HepG2 (cell line): Measurements from ENCODE around the gene SEPTIN12. TPM values are rescaled to one million over a fixed set of nuclear protein-coding genes. Genes with fewer than 3 reads are reported as not detected.

Experiments
- AKAP8 ChIP-seq: sonication (generic); formaldehyde crosslinking; IDR thresholded peaks from 2 replicates; pipeline ENCODE4 v1.5.1; 2020; ENCODE audit warnings: mild to moderate bottlenecking, missing genetic modification reagents
- ARNTL ChIP-seq: sonication (generic); formaldehyde crosslinking; IDR thresholded peaks from 2 replicates; pipeline ENCODE4 v1.4.0; 2020; ENCODE audit warnings: mild to moderate bottlenecking, missing genetic modification reagents
- CHD4 ChIP-seq: fragments of 200-600 bp; sonication (generic); IDR thresholded peaks from 2 replicates; pipeline ENCODE4 v1.7.0; 2017; ENCODE audit warnings: mild to moderate bottlenecking, low read length, borderline replicate concordance
- EZH2 ChIP-seq: conservative IDR thresholded peaks from 2 replicates; pipeline ENCODE4 v1.6.1; 2012; ENCODE audit warnings: mild to moderate bottlenecking, low read depth, low read length, moderate library complexity
- HNRNPK ChIP-seq: fragments of 200-400 bp; formaldehyde crosslinking; IDR thresholded peaks from 2 replicates; pipeline ENCODE4 v1.6.1; 2018; ENCODE audit warnings: low read length, low read depth, moderate library complexity, mild to moderate bottlenecking; ENCODE audit not compliant: poor library complexity, severe bottlenecking
- KDM4B ChIP-seq: sonication (generic); formaldehyde crosslinking; IDR thresholded peaks from 2 replicates; pipeline ENCODE4 v1.4.0; 2020; ENCODE audit warnings: missing genetic modification reagents
- KMT2B ChIP-seq: IDR thresholded peaks from 2 replicates; pipeline ENCODE4 v1.6.1; 2016; ENCODE audit warnings: missing genetic modification reagents, missing compliant biosample characterization
- NPAS2 ChIP-seq: sonication (generic); formaldehyde crosslinking; IDR thresholded peaks from 2 replicates; pipeline ENCODE4 v1.8.0; 2022; ENCODE audit warnings: mild to moderate bottlenecking, missing genetic modification reagents, borderline replicate concordance
- NR2F1 ChIP-seq, 2 experiments: fragments of 450-650 bp in 1 of 2; formaldehyde crosslinking in 1 of 2; IDR thresholded peaks; 2 replicates each; pipeline versions ENCODE4 v1.5.0 to v1.6.1; 2016 to 2020; ENCODE audit warnings: mild to moderate bottlenecking in 1 of 2, missing compliant biosample characterization in 1 of 2, missing genetic modification reagents in 1 of 2, moderate library complexity in 1 of 2
- RXRA ChIP-seq: sonication (generic); formaldehyde crosslinking; IDR thresholded peaks from 2 replicates; pipeline ENCODE4 v1.5.1; 2020; ENCODE audit warnings: missing genetic modification reagents
- ZMYM4 ChIP-seq: sonication (generic); formaldehyde crosslinking; IDR thresholded peaks from 2 replicates; pipeline ENCODE4 v1.8.1; 2023; ENCODE audit warnings: mild to moderate bottlenecking, missing genetic modification reagents
- ZNF207 ChIP-seq: fragments of 450-650 bp; IDR thresholded peaks from 2 replicates; pipeline ENCODE4 v1.6.1; 2016; ENCODE audit warnings: antibody characterized with exemption, borderline replicate concordance
- ZNF546 ChIP-seq: sonication (generic); formaldehyde crosslinking; conservative IDR thresholded peaks from 2 replicates; pipeline ENCODE4 v1.8.1; 2023; ENCODE audit warnings: mild to moderate bottlenecking, missing genetic modification reagents
- ZNF562 ChIP-seq: sonication (generic); formaldehyde crosslinking; IDR thresholded peaks from 2 replicates; pipeline ENCODE4 v1.8.0; 2022; ENCODE audit warnings: missing genetic modification reagents, borderline replicate concordance
- ZNF850 ChIP-seq: sonication (generic); formaldehyde crosslinking; conservative IDR thresholded peaks from 2 replicates; pipeline ENCODE4 v1.9.0; 2021; ENCODE audit warnings: mild to moderate bottlenecking, missing genetic modification reagents
- polyA plus RNA-seq, 8 experiments: library from polyadenylated mRNA; depleted of rRNA in 3 of 8; stranded (reverse) in 7 of 8; unstranded in 1 of 8; fragments of >200 nt; fragmentation: Illumina TruSeq in 4 of 8; extraction: Trizol in 4 of 8; gene quantifications; 2 replicates each; pipeline versions ENCODE4 v1.2.1 to v1.2.3, GENCODE V29; 2011 to 2016; ENCODE audit warnings: low read depth in 4 of 8, missing spikeins in 1 of 8, mixed read lengths in 1 of 8; ENCODE audit not compliant: insufficient read depth in 1 of 8
- total RNA-seq, 5 experiments: library from RNA; depleted of rRNA; stranded (reverse); fragments of >200 nt; fragmentation: Illumina TruSeq; extraction: Trizol; gene quantifications; 2 replicates each; pipeline ENCODE4 v1.2.3, GENCODE V29; 2016; ENCODE audit warnings: low read depth in 1 of 5
- TF ChIP-seq, protein P1 (sequence below), 2 experiments: sonication (generic) in 1 of 2; formaldehyde crosslinking in 1 of 2; IDR thresholded peaks; 2 replicates each; pipeline versions ENCODE4 v1.6.1 to v1.9.0; 2014 to 2022; ENCODE audit warnings: antibody characterized with exemption in 1 of 2, borderline replicate concordance in 1 of 2, inconsistent platforms in 1 of 2, low read depth in 1 of 2, missing genetic modification reagents in 1 of 2
- TF ChIP-seq, protein P2 (sequence below), 2 experiments: IDR thresholded peaks; 2 replicates each; pipeline ENCODE4 v1.6.1; 2011 to 2012; ENCODE audit warnings: low read length in 2 of 2, borderline replicate concordance in 1 of 2, low read depth in 1 of 2, mild to moderate bottlenecking in 1 of 2, moderate library complexity in 1 of 2
- TF ChIP-seq, protein P3 (sequence below): sonication (generic); formaldehyde crosslinking; IDR thresholded peaks from 2 replicates; pipeline ENCODE4 v1.5.1; 2020; ENCODE audit warnings: mild to moderate bottlenecking, missing genetic modification reagents, moderate library complexity

SEPTIN12 gene
- total and polyA plus RNA-seq, 2 of the 13 experiments (the other 11 are each of a cell fraction or from before 2014, with no cell fraction given): 0.22 TPM; not detected in 1

DNA sequence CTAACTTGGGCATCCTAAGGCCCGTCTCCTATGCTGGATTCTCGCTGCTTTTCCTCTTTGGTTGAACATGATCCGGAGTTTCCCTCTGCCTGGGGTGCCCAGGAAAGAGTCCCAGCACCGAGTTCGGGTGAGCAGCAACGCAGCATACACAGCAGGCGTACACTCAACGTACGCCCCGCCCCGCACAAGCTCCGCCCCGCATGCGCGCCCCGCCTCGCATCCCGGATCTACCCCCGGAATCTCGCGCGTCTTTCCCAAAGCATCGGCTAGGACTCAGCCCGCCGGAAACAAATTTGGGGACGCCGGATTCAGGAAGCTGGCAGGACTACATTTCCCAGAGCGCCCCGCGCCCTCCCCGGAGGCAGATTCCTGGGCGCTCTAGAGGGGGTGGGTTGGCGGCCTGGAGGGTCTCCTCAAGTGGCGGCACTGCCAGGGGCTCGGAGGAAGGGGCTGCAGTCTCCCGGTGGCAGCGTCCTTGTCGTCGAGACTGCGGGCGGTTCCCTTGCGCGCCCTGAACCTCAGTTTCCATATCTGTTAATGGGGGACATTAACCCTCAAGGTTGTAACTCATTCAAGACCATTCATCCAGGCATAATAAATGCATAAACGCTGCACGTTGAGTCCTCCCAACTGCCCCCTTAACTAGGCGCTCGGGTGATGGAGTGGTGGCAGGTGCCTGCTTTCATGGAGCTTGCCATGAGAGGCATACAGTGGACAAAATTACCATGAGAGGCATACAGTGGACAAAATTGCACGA, 19.4 kb downstream of the SEPTIN12 start (continued):
- TF ChIP-seq, protein P1, sequence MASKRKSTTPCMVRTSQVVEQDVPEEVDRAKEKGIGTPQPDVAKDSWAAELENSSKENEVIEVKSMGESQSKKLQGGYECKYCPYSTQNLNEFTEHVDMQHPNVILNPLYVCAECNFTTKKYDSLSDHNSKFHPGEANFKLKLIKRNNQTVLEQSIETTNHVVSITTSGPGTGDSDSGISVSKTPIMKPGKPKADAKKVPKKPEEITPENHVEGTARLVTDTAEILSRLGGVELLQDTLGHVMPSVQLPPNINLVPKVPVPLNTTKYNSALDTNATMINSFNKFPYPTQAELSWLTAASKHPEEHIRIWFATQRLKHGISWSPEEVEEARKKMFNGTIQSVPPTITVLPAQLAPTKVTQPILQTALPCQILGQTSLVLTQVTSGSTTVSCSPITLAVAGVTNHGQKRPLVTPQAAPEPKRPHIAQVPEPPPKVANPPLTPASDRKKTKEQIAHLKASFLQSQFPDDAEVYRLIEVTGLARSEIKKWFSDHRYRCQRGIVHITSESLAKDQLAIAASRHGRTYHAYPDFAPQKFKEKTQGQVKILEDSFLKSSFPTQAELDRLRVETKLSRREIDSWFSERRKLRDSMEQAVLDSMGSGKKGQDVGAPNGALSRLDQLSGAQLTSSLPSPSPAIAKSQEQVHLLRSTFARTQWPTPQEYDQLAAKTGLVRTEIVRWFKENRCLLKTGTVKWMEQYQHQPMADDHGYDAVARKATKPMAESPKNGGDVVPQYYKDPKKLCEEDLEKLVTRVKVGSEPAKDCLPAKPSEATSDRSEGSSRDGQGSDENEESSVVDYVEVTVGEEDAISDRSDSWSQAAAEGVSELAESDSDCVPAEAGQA (IDR thresholded peaks at IDR 0.05; ENCODE audit: low read depth): no peak
- TF ChIP-seq, protein P1 (CRISPR knock-in tag; IDR thresholded peaks at IDR 0.05; ENCODE audit: borderline replicate concordance): no peak
- TF ChIP-seq ZNF546 (no peak), NPAS2 (no peak), ZNF207 (no peak), KDM4B (CRISPR knock-in tag) (no peak), CHD4 (peak; percentile 97), ZNF850 (CRISPR knock-in tag) (no peak; the same call in 1 of the 2 replicates), ZMYM4 (CRISPR knock-in tag) (peak; percentile 40; the same call in 1 of the 2 replicates), AKAP8 (CRISPR knock-in tag) (peak; percentile 59; the same call in 1 of the 2 replicates), RXRA (CRISPR knock-in tag) (0 out of 2 replicates have a peak, but pooled peaks have one; percentile 24), EZH2 (no peak), ZNF562 (CRISPR knock-in tag) (no peak), KMT2B (CRISPR knock-in tag) (peak; percentile 68), NR2F1 (CRISPR knock-in tag; IDR thresholded peaks at IDR 0.05) (no peak), HNRNPK (no peak), ARNTL (CRISPR knock-in tag) (peak; percentile 40; the same call in 1 of the 2 replicates)
- TF ChIP-seq, protein P2, sequence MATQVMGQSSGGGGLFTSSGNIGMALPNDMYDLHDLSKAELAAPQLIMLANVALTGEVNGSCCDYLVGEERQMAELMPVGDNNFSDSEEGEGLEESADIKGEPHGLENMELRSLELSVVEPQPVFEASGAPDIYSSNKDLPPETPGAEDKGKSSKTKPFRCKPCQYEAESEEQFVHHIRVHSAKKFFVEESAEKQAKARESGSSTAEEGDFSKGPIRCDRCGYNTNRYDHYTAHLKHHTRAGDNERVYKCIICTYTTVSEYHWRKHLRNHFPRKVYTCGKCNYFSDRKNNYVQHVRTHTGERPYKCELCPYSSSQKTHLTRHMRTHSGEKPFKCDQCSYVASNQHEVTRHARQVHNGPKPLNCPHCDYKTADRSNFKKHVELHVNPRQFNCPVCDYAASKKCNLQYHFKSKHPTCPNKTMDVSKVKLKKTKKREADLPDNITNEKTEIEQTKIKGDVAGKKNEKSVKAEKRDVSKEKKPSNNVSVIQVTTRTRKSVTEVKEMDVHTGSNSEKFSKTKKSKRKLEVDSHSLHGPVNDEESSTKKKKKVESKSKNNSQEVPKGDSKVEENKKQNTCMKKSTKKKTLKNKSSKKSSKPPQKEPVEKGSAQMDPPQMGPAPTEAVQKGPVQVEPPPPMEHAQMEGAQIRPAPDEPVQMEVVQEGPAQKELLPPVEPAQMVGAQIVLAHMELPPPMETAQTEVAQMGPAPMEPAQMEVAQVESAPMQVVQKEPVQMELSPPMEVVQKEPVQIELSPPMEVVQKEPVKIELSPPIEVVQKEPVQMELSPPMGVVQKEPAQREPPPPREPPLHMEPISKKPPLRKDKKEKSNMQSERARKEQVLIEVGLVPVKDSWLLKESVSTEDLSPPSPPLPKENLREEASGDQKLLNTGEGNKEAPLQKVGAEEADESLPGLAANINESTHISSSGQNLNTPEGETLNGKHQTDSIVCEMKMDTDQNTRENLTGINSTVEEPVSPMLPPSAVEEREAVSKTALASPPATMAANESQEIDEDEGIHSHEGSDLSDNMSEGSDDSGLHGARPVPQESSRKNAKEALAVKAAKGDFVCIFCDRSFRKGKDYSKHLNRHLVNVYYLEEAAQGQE (IDR thresholded peaks at IDR 0.05; ENCODE audit: borderline replicate concordance in 1 of 2, low read depth in 1 of 2, low read length in 2 of 2): no peak
- TF ChIP-seq, protein P3, sequence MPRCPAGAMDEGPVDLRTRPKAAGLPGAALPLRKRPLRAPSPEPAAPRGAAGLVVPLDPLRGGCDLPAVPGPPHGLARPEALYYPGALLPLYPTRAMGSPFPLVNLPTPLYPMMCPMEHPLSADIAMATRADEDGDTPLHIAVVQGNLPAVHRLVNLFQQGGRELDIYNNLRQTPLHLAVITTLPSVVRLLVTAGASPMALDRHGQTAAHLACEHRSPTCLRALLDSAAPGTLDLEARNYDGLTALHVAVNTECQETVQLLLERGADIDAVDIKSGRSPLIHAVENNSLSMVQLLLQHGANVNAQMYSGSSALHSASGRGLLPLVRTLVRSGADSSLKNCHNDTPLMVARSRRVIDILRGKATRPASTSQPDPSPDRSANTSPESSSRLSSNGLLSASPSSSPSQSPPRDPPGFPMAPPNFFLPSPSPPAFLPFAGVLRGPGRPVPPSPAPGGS (CRISPR knock-in tag): no peak; the same call in 1 of the 2 replicates
